Lower leg skin (tissue), 3 donors: ENCODE data around the gene TSPOAP1.

ENCODE experiments used
- CTCF ChIP-seq, 3 donors: fragments of 450-650 bp; IDR thresholded peaks; one replicate each; pipeline ENCODE4 v1.5.1; 2016; ENCODE audit warnings: antibody characterized with exemption in 3 of 3, mild to moderate bottlenecking in 3 of 3, moderate library complexity in 2 of 3
- POLR2A ChIP-seq, 2 donors: fragments of 450-650 bp; IDR thresholded peaks; one replicate each; pipeline ENCODE4 v1.6.1; 2016 to 2017; ENCODE audit warnings: antibody characterized with exemption in 2 of 2, mild to moderate bottlenecking in 1 of 2, moderate library complexity in 1 of 2

- TF ChIP-seq CTCF (IDR thresholded peaks at IDR 0.05) (no peak), POLR2A (IDR thresholded peaks at IDR 0.05) (no peak)
Measured at GRCh38 chr17:58367461-58367860, 38.9 kb upstream of the TSPOAP1 start.
